Smooth muscle cell (in vitro differentiated cells): ENCODE data around the gene BCL7A. TPM values are rescaled to one million over a fixed set of nuclear protein-coding genes. Genes with fewer than 3 reads are reported as not detected.

Experiments
- DNase-seq: peaks from one replicate; lab custom pipeline; 2025; ENCODE audit not compliant: unreplicated experiment; lab: John Stamatoyannopoulos, UW
- H2AFZ ChIP-seq: fragments of 200-600 bp; sonication (generic); 2 replicates; pipeline ENCODE4 v1.6.0; 2016; ENCODE audit warnings: antibody characterized with exemption, low read depth, mild to moderate bottlenecking
- H3F3A ChIP-seq: fragments of 200-600 bp; sonication (generic); 2 replicates; pipeline ENCODE4 v1.6.0; 2017; ENCODE audit warnings: antibody characterized with exemption, low read depth
- H3K27ac ChIP-seq: fragments of 200-600 bp; sonication (generic); 2 replicates; pipeline ENCODE4 v1.5.1; 2016; ENCODE audit warnings: low read depth, mild to moderate bottlenecking
- H3K27me3 ChIP-seq: fragments of 200-600 bp; sonication (generic); 2 replicates; pipeline ENCODE4 v1.6.1; 2016; ENCODE audit warnings: low read depth, mild to moderate bottlenecking
- H3K36me3 ChIP-seq: fragments of 200-600 bp; sonication (generic); 2 replicates; pipeline ENCODE4 v1.5.1; 2016; ENCODE audit warnings: low read depth
- H3K4me1 ChIP-seq: fragments of 200-600 bp; sonication (generic); 2 replicates; pipeline ENCODE4 v1.5.1; 2016; ENCODE audit warnings: low read depth
- H3K4me2 ChIP-seq: fragments of 200-600 bp; sonication (generic); 2 replicates; pipeline ENCODE4 v1.6.0; 2016; ENCODE audit warnings: mild to moderate bottlenecking
- H3K4me3 ChIP-seq: fragments of 200-600 bp; sonication (generic); 2 replicates; pipeline ENCODE4 v1.5.1; 2016; ENCODE audit warnings: mild to moderate bottlenecking
- H3K79me2 ChIP-seq: fragments of 200-600 bp; sonication (generic); 2 replicates; pipeline ENCODE4 v1.6.0; 2016; ENCODE audit warnings: low read depth, mild to moderate bottlenecking
- H3K9ac ChIP-seq: fragments of 200-600 bp; sonication (generic); 2 replicates; pipeline ENCODE4 v1.6.0; 2016; ENCODE audit warnings: low read depth
- H3K9me3 ChIP-seq: fragments of 200-600 bp; sonication (generic); replicated peaks from 2 replicates; pipeline ENCODE4 v1.5.1; 2016; ENCODE audit warnings: low read depth
- H4K20me1 ChIP-seq: fragments of 200-600 bp; sonication (generic); 2 replicates; pipeline ENCODE4 v1.6.0; 2016; ENCODE audit warnings: low read depth
- CTCF ChIP-seq: fragments of 200-600 bp; sonication (generic); IDR thresholded peaks from 2 replicates; pipeline ENCODE4 v1.5.1; 2017; ENCODE audit warnings: borderline replicate concordance, mild to moderate bottlenecking, antibody characterized with exemption; ENCODE audit not compliant: insufficient read depth, poor library complexity, severe bottlenecking
- WGBS: methylation state at CpG from one replicate; pipeline ENCODE4 v1.1.7; 2016; ENCODE audit warnings: low lambda C conversion rate; 5-methylcytosine and 5-hydroxymethylcytosine counted together
- polyA plus RNA-seq: library from polyadenylated mRNA; unstranded; fragments of >200 nt; fragmentation: Nextera tagmentation; extraction: Ambion mirVana; gene quantifications from 2 replicates; pipeline ENCODE4 v1.2.1, GENCODE V29; 2016
- total RNA-seq: library from RNA; depleted of rRNA; stranded (reverse); fragments of >200 nt; gene quantifications from 2 replicates; pipeline ENCODE4 v1.2.3, GENCODE V29; 2014

The BCL7A gene
- total and polyA plus RNA-seq, 2 experiments from 2014 or later: 2.7 to 3.0 TPM

GRCh38 chr12:122001466-122002209 lies 20.0 kb upstream of the BCL7A start:
- TF ChIP-seq CTCF: no peak
- H2AFZ ChIP-seq: no peak overlapping the region
- no peaks in the 10 kb centered on the region for H3K79me2 ChIP-seq
- no peak overlapping the region for H3K9ac ChIP-seq
- H3K4me1 ChIP-seq: no peaks in the 10 kb centered on the region
- no peak for DNase-seq
- H3K27me3 ChIP-seq: no peaks in the 10 kb centered on the region
- WGBS: 85% methylated on average over 17 of the region's 17 CpGs
- H3K4me2 ChIP-seq: no peak overlapping the region
- no peaks in the 10 kb centered on the region for H3F3A ChIP-seq
- no peaks in the 10 kb centered on the region for H3K9me3 ChIP-seq
- H3K27ac ChIP-seq: no peak overlapping the region
- no peaks in the 10 kb centered on the region for H3K36me3 ChIP-seq
- no peaks in the 10 kb centered on the region for H4K20me1 ChIP-seq
- H3K4me3 ChIP-seq: no peak overlapping the region

- H3K27me3 ChIP-seq: no peaks in the 10 kb centered on the region
- H3K4me2 ChIP-seq: no peak overlapping the region
- H3K9ac ChIP-seq: no peak overlapping the region
- no peak overlapping the region for H3K4me3 ChIP-seq
- 91% methylated on average over 28 of the region's 28 CpGs for WGBS
- H3F3A ChIP-seq: no peaks in the 10 kb centered on the region
- H2AFZ ChIP-seq: no peak overlapping the region
- no peaks in the 10 kb centered on the region for H3K79me2 ChIP-seq
- DNase-seq: no peak
- H3K9me3 ChIP-seq: no peaks in the 10 kb centered on the region
- no peak overlapping the region for H3K27ac ChIP-seq
- H3K36me3 ChIP-seq: no peaks in the 10 kb centered on the region
- no peak for TF ChIP-seq CTCF
- no peaks in the 10 kb centered on the region for H4K20me1 ChIP-seq
- H3K4me1 ChIP-seq: no peaks in the 10 kb centered on the region
Observed at GRCh38 chr12:122003651-122004611, 17.8 kb upstream of the BCL7A start.

- H3K4me1 ChIP-seq: no peaks in the 10 kb centered on the region
- H3K4me3 ChIP-seq: no peak overlapping the region
- no peak overlapping the region for H3K27ac ChIP-seq
- H3K9ac ChIP-seq: no peak overlapping the region
- 92% methylated on average over 12 of the region's 12 CpGs for WGBS
- H3K27me3 ChIP-seq: no peaks in the 10 kb centered on the region
- H3F3A ChIP-seq: no peaks in the 10 kb centered on the region
- H3K9me3 ChIP-seq: no peaks in the 10 kb centered on the region
- H4K20me1 ChIP-seq: no peaks in the 10 kb centered on the region
- H3K79me2 ChIP-seq: no peaks in the 10 kb centered on the region
- no peaks in the 10 kb centered on the region for H3K36me3 ChIP-seq
- no peak for DNase-seq
- no peak for TF ChIP-seq CTCF
- no peak overlapping the region for H3K4me2 ChIP-seq
- H2AFZ ChIP-seq: no peak overlapping the region
Observed at GRCh38 chr12:122004633-122005071, 17.0 kb upstream of the BCL7A start.
